Endothelial cell (in vitro differentiated cells): ENCODE results near the gene PATJ. TPM values are rescaled to one million over a fixed set of nuclear protein-coding genes. Genes with fewer than 3 reads are reported as not detected.
"Not testable (repeated sequence)": the region's sequence is repeated elsewhere in the genome, so short reads cannot be mapped to it uniquely, and the experiment has no call there.

ENCODE experiments used
- DNase-seq: peaks from one replicate; pipeline ENCODE4 v3.0.0; 2021; ENCODE audit warnings: low spot score
- H3K27ac Mint-ChIP-seq: one replicate; pipeline ENCODE4 v1.8.0; 2021; ENCODE audit warnings: mixed read lengths, inconsistent platforms; ENCODE audit not compliant: unreplicated experiment
- H3K27me3 Mint-ChIP-seq: one replicate; pipeline ENCODE4 v1.8.0; 2021; ENCODE audit warnings: mild to moderate bottlenecking, moderate library complexity, mixed read lengths, inconsistent platforms; ENCODE audit not compliant: unreplicated experiment
- H3K36me3 Mint-ChIP-seq: one replicate; pipeline ENCODE4 v1.8.0; 2021; ENCODE audit warnings: mild to moderate bottlenecking, low read depth, mixed read lengths, inconsistent platforms; ENCODE audit not compliant: unreplicated experiment
- H3K4me1 Mint-ChIP-seq: one replicate; pipeline ENCODE4 v1.8.0; 2021; ENCODE audit warnings: mild to moderate bottlenecking, mixed read lengths, inconsistent platforms; ENCODE audit not compliant: unreplicated experiment
- H3K4me3 Mint-ChIP-seq: one replicate; pipeline ENCODE4 v1.8.0; 2021; ENCODE audit warnings: mild to moderate bottlenecking, mixed read lengths, inconsistent platforms; ENCODE audit not compliant: unreplicated experiment
- H3K9me3 Mint-ChIP-seq: one replicate; pipeline ENCODE4 v1.8.0; 2021; ENCODE audit warnings: mixed read lengths, inconsistent platforms; ENCODE audit not compliant: unreplicated experiment
- CTCF ChIP-seq: fragments of 200-600 bp; sonication (generic); IDR thresholded peaks from one replicate; pipeline ENCODE4 v1.5.0; 2021; ENCODE audit warnings: antibody characterized with exemption; ENCODE audit not compliant: unreplicated experiment
- total RNA-seq: library from RNA; stranded (reverse); fragmentation: NEBNext Ultra II Directional; extraction: Animal tissue kit (Norgen Biotek cat#: 25700); gene quantifications from one replicate; pipeline ENCODE4 v1.2.1, GENCODE V29; 2021; ENCODE audit not compliant: unreplicated experiment

PATJ gene
- total RNA-seq, 1 donor from 2014 or later = 13.9 TPM

- Mint-ChIP-seq H3K4me3 (no peak overlapping the region), H3K27ac (no peak overlapping the region), H3K9me3 (no peaks in the 10 kb centered on the region), H3K36me3 (peaks cover 11% of the 10 kb centered on the region), H3K27me3 (no peaks in the 10 kb centered on the region), H3K4me1 (no peaks in the 10 kb centered on the region)
- no peak for TF ChIP-seq CTCF
- DNase-seq = no peak
Measured at GRCh38 chr1:61887076-61887867, 145.0 kb downstream of the PATJ start.

- Mint-ChIP-seq H3K4me1 (no peaks in the 10 kb centered on the region), H3K36me3 (peaks cover 11% of the 10 kb centered on the region), H3K4me3 (no peak overlapping the region), H3K27me3 (no peaks in the 10 kb centered on the region), H3K9me3 (no peaks in the 10 kb centered on the region), H3K27ac (no peak overlapping the region)
- TF ChIP-seq CTCF = no peak
- DNase-seq = no peak
Measured at GRCh38 chr1:61887931-61888564, 145.8 kb downstream of the PATJ start.

- H3K4me1 Mint-ChIP-seq = no peaks in the 10 kb centered on the region
- no peaks in the 10 kb centered on the region for H3K9me3 Mint-ChIP-seq
- no peak for TF ChIP-seq CTCF
- H3K27me3 Mint-ChIP-seq = no peaks in the 10 kb centered on the region
- H3K36me3 Mint-ChIP-seq = peaks cover 11% of the 10 kb centered on the region
- no peak overlapping the region for H3K27ac Mint-ChIP-seq
- H3K4me3 Mint-ChIP-seq = no peak overlapping the region
- DNase-seq = no peak
Measured at GRCh38 chr1:61888808-61889207, 146.5 kb downstream of the PATJ start.

GRCh38 chr1:61890435-61890834 is 148.2 kb downstream of the PATJ start:
- not testable (repeated sequence) for H3K36me3 Mint-ChIP-seq, H3K27ac Mint-ChIP-seq, H3K9me3 Mint-ChIP-seq, H3K4me3 Mint-ChIP-seq, H3K27me3 Mint-ChIP-seq, DNase-seq, H3K4me1 Mint-ChIP-seq

GRCh38 chr1:61892977-61893376 is 150.7 kb downstream of the PATJ start:
- H3K36me3 Mint-ChIP-seq = no peaks in the 10 kb centered on the region
- no peaks in the 10 kb centered on the region for H3K27me3 Mint-ChIP-seq
- H3K4me3 Mint-ChIP-seq = no peak overlapping the region
- TF ChIP-seq CTCF = no peak
- H3K27ac Mint-ChIP-seq = no peak overlapping the region
- no peaks in the 10 kb centered on the region for H3K4me1 Mint-ChIP-seq
- H3K9me3 Mint-ChIP-seq = no peaks in the 10 kb centered on the region
- no peak for DNase-seq

GRCh38 chr1:61894296-61894695 is 152.0 kb downstream of the PATJ start:
- not testable (repeated sequence) for H3K27me3 Mint-ChIP-seq, H3K27ac Mint-ChIP-seq, H3K4me1 Mint-ChIP-seq, H3K9me3 Mint-ChIP-seq, DNase-seq, H3K4me3 Mint-ChIP-seq, H3K36me3 Mint-ChIP-seq
